IPS-20b (cell line): ENCODE measurements around the gene MAPKBP1.
"Not testable (repeated sequence)": the region's sequence is repeated elsewhere in the genome, so short reads cannot be mapped to it uniquely, and the experiment has no call there.

Experiments used
- H3K27ac ChIP-seq: one replicate; pipeline ENCODE4 v1.5.1; 2013; ENCODE audit warnings: low read length
- H3K27me3 ChIP-seq: 2 replicates; pipeline ENCODE4 v1.6.1; 2013; ENCODE audit warnings: mild to moderate bottlenecking, low read length, inconsistent platforms; ENCODE audit not compliant: insufficient read depth
- H3K36me3 ChIP-seq: 2 replicates; pipeline ENCODE4 v1.6.1; 2013; ENCODE audit warnings: low read depth, mild to moderate bottlenecking, inconsistent platforms, low read length, moderate library complexity; ENCODE audit not compliant: insufficient read depth
- H3K4me1 ChIP-seq: 2 replicates; pipeline ENCODE4 v1.6.1; 2013; ENCODE audit warnings: mild to moderate bottlenecking, control low read depth, inconsistent platforms, low read length, moderate library complexity; ENCODE audit not compliant: insufficient read depth
- H3K4me3 ChIP-seq: 2 replicates; pipeline ENCODE4 v1.5.1; 2013; ENCODE audit warnings: mild to moderate bottlenecking, low read length, inconsistent platforms
- H3K9ac ChIP-seq: 2 replicates; pipeline ENCODE4 v1.6.1; 2013; ENCODE audit warnings: low read depth, mild to moderate bottlenecking, inconsistent platforms, low read length, moderate library complexity
- H3K9me3 ChIP-seq: 2 replicates; pipeline ENCODE4 v1.6.1; 2013; ENCODE audit warnings: mild to moderate bottlenecking, low read depth, low read length, inconsistent platforms; ENCODE audit not compliant: insufficient read depth

Gene MAPKBP1

DNA sequence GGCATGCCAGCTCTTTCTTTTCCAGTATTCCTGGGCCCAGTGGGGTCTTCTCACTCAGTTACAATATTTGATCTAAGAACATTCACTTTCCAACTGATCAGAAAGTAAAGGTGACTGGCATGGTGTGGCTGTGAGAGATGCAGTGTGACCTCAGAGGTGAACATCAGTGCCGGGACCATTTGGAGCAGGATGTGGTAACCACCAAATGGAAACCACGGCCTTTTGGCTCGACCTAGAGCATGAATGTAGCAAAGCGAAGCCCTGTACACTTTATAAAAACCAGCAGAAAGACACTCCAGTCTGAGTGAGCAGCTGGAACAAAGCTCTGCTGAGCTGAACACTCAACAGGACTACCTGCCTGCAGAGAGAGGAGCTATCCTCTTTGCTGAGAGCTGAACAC, 57.0 kb downstream of the MAPKBP1 start:
- H3K9ac ChIP-seq, H3K27ac ChIP-seq, H3K27me3 ChIP-seq, H3K4me3 ChIP-seq, H3K4me1 ChIP-seq, H3K9me3 ChIP-seq: not testable (repeated sequence)
- H3K36me3 ChIP-seq: peaks cover 10% of the 10 kb centered on the region

DNA sequence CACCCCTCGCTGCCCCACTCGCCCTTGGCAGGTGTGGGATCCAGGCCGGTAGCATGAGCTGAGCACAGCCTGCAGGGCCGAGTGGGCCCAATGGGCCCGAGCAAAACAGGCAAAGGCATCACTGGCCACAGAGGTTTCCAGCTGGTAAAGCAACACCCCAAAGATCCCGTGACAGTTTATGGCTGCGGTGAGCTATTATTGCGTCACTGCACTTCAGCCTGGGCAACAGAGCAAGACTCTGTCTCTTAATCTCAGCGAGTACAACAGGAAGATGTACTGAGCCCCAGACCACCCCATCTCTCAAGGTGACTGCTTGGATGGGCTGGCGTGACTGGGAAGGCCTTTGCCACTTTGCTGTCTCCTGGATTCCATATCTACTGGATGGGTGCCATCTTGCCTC, 57.9 kb downstream of the MAPKBP1 start:
- Histone ChIP-seq H3K9ac (no peak overlapping the region), H3K9me3 (no peaks in the 10 kb centered on the region), H3K27ac (no peak overlapping the region), H3K4me1 (0 out of 2 replicates have a peak, but pooled peaks cover 6% of the 10 kb centered on the region), H3K36me3 (peaks cover 10% of the 10 kb centered on the region), H3K4me3 (no peak overlapping the region), H3K27me3 (peaks cover 6% of the 10 kb centered on the region; the same call in 1 of the 2 replicates)

DNA sequence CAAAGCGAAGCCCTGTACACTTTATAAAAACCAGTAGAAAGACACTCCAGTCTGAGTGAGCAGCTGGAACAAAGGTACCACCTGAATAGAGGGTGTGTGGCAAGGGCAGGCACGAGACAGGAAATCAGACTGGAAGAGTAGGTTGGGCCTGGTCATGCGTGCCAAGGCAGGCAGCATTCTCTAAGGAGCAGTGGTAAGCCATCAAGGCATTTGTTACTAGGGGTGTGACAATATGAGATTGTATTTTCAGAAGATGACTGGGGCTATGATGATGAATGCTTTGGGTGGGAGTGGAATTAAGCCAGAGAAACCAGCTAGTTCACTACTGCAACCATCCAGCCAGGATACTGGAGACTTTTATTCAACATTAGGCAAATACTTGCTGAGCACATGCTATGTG, 58.6 kb downstream of the MAPKBP1 start:
- Histone ChIP-seq H3K27me3 (peaks cover 6% of the 10 kb centered on the region; the same call in 1 of the 2 replicates), H3K4me1 (0 out of 2 replicates have a peak, but pooled peaks cover 6% of the 10 kb centered on the region), H3K27ac (no peak overlapping the region), H3K9me3 (no peaks in the 10 kb centered on the region), H3K9ac (no peak overlapping the region), H3K4me3 (no peak overlapping the region), H3K36me3 (peaks cover 10% of the 10 kb centered on the region)

DNA sequence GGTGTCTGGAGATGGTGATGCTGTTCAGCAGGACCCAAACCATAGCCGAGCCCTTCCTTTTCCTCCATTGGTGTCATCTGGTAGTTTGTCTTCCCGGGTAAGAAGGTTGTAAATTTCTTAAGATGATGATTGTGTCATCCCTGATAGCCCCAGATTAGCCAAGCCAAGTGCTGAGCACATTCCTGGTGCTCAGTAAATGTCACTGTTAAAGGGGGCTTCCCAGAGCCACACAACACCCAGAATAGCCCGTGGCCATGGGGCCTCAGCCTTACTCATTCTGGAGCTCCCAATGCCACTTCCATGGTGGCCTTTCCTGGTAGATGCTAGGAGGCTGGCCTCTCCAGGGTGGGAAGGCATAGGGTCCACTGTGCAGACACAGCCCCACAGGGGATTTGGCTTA, 59.8 kb downstream of the MAPKBP1 start:
- no peaks in the 10 kb centered on the region for H3K4me1 ChIP-seq
- no peak overlapping the region for H3K4me3 ChIP-seq
- H3K36me3 ChIP-seq: peaks cover 10% of the 10 kb centered on the region
- no peak overlapping the region for H3K9ac ChIP-seq
- no peaks in the 10 kb centered on the region for H3K27me3 ChIP-seq
- H3K9me3 ChIP-seq: no peaks in the 10 kb centered on the region
- no peak overlapping the region for H3K27ac ChIP-seq

DNA sequence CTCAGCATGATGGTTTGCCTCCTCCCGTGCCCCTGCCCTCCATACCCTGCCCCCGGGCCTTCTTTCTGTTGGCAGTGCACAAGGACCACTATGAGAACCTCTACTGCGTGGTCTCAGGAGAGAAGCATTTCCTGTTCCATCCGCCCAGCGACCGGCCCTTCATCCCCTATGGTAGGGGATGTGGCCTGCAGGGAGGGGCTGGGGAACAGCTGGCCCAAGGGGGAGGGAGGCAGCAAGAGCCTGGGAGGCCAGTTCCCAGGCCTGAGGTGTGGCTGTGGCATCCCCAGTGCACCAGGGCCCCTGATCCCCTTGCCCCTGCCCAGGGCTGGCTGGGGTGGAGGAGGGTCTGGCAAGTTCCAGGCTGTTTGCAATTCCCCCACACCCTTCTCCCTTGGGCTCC, 61.8 kb downstream of the MAPKBP1 start:
- Histone ChIP-seq H3K9me3 (no peaks in the 10 kb centered on the region), H3K4me3 (no peak overlapping the region), H3K4me1 (no peaks in the 10 kb centered on the region), H3K27me3 (no peaks in the 10 kb centered on the region), H3K27ac (no peak overlapping the region), H3K36me3 (peaks cover 10% of the 10 kb centered on the region), H3K9ac (no peak overlapping the region)

DNA sequence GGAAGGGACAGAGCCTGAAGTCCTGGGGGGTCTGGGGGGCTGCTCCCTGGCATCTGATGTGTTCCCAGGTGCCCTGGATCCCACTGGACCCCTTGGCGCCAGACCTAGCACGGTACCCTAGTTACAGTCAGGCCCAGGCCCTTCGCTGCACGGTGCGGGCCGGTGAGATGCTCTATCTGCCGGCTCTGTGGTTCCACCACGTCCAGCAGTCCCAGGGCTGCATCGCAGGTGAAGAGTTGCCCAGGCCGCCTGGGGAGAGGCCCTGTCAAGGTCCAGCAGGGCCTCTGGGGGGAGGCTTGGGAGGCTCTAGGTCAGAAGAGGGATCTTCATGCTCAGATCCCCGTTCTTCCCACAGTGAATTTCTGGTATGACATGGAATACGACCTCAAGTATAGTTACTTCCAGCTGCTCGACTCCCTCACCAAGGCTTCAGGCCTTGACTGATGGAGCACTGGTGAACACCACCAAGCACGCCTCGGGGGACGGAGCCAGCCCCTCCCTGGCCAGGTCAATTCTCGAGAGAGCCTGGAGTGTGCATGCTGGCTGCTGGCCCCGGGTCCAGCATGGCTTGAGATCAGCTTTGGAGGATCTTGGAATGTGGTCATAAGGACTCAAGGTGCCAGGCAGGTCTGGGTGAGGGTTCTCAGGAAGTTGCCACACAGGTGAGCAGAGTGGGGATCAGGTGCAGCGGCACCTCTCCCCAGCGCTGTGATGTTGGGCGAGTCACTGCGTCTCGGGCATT, 62.6 kb downstream of the MAPKBP1 start:
- H3K27me3 ChIP-seq: no peaks in the 10 kb centered on the region
- H3K27ac ChIP-seq: no peak overlapping the region
- no peak overlapping the region for H3K4me3 ChIP-seq
- no peak overlapping the region for H3K9ac ChIP-seq
- no peaks in the 10 kb centered on the region for H3K4me1 ChIP-seq
- H3K36me3 ChIP-seq: peaks cover 6% of the 10 kb centered on the region
- H3K9me3 ChIP-seq: no peaks in the 10 kb centered on the region

DNA sequence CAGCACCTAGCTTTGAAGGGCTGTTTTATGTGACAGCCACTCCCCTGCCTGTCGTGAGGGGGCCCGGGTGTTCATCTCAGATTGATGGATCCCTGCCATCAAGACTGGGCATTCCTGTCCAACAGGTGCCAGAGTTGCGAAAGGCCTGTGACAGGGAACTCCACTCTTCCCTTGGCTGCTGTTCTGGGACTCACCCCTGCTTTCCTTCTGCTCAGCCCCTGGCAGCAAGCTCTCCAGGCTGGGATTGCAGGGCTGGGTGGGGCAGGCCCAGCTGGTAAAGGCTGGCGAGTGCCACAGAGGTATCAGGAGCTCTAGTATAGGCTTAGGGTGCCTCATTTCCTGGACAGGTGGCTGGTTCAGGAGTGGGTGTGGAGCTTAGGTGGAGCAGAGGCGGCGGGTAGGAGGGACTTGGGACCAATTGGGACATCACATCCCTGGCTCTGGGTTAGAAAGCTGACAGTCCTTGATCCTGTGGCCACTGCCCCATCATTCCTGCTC, 64.2 kb downstream of the MAPKBP1 start, which contains the start of gene PLA2G4B:
TSS of gene PLA2G4B (plus strand) at position 448 of the 498 bp plus-strand sequence. CDS start 67 bp downstream, outside the sequence.
- Histone ChIP-seq H3K9ac (no peak within 1 kb of the TSS), H3K9me3 (no peaks in the 10 kb centered on the region), H3K4me3 (no peak within 1 kb of the TSS), H3K4me1 (no peaks in the 10 kb centered on the region), H3K36me3 (no peaks in the 10 kb centered on the region), H3K27me3 (no peaks in the 10 kb centered on the region), H3K27ac (no peak within 1 kb of the TSS)

DNA sequence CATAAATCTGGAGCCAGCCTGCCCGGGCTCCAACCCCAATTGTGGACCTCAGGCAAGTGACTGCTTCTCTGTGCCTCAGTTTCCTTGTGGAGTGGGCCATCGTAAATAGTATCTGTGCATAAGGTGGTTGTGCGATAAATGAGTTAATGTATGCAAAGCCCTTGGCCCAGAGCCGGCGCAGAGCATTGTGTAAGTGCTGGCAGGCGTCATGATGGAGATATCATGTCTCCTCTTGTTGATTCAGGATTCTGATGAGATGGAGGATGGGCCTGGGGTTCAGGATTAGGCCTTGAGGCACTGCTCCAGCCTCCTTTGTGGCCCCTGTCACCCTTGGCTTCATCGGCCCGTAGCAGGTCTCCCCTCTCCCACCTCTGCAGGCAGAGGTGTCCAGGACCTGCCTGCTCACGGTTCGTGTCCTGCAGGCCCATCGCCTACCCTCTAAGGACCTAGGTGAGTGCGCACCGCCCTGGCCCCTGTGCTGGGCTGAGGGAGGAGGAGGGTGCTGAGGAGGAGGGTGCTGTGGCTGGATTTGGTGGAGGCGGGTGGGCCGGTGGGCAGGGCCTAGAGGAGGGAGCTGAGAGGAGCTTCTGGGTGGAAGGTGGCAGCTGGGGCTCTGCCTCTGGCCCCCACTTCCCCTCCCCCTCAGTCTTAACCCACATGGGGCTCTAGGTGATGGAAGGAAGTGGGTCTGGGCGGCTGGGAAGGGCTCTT, 65.7 kb downstream of the MAPKBP1 start:
- Histone ChIP-seq H3K9me3 (no peaks in the 10 kb centered on the region), H3K36me3 (no peaks in the 10 kb centered on the region), H3K27me3 (no peaks in the 10 kb centered on the region), H3K4me1 (no peaks in the 10 kb centered on the region), H3K4me3 (no peak overlapping the region), H3K27ac (no peak overlapping the region), H3K9ac (no peak overlapping the region)

DNA sequence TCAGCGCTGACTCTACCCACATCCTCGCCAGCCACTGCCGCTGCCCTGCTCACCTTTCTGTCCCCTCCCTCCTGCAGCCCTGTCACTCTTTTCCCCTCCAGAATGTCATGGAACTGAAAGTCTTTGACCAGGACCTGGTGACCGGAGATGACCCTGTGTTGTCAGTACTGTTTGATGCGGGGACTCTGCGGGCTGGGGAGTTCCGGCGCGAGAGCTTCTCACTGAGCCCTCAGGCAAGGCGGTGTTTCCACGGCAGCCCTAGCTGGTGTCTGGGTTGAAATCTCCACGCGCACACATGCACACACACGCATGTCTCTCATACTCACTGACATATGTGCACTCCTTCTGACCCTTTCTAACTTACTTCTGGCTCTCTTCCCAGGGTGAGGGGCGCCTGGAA, 66.4 kb downstream of the MAPKBP1 start:
- no peaks in the 10 kb centered on the region for H3K9me3 ChIP-seq
- H3K27ac ChIP-seq: no peak overlapping the region
- no peak overlapping the region for H3K4me3 ChIP-seq
- H3K36me3 ChIP-seq: no peaks in the 10 kb centered on the region
- H3K27me3 ChIP-seq: no peaks in the 10 kb centered on the region
- H3K9ac ChIP-seq: no peak overlapping the region
- no peaks in the 10 kb centered on the region for H3K4me1 ChIP-seq

DNA sequence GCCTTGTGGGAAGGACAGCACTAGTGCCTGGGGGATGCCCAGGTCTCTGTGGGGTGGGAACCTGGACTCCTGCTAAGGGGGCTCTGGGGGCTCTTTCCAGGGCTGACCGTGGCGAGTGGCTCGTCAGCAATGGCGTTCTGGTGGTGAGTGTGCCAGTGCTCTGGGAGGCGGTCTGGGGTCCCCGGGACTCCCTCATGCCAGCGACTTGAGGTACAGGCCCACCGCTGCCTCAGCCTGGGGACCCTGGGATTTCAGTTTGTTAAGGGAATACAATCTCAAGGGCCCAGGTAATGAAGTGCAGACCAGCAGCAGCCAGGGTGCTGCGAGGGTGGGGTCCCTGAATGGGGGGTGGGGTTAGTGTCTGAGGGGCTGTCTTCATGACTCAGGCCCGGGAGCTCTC, 66.8 kb downstream of the MAPKBP1 start:
- Histone ChIP-seq H3K27ac (no peak overlapping the region), H3K4me1 (no peaks in the 10 kb centered on the region), H3K4me3 (no peak overlapping the region), H3K9me3 (no peaks in the 10 kb centered on the region), H3K9ac (no peak overlapping the region), H3K27me3 (no peaks in the 10 kb centered on the region), H3K36me3 (no peaks in the 10 kb centered on the region)

DNA sequence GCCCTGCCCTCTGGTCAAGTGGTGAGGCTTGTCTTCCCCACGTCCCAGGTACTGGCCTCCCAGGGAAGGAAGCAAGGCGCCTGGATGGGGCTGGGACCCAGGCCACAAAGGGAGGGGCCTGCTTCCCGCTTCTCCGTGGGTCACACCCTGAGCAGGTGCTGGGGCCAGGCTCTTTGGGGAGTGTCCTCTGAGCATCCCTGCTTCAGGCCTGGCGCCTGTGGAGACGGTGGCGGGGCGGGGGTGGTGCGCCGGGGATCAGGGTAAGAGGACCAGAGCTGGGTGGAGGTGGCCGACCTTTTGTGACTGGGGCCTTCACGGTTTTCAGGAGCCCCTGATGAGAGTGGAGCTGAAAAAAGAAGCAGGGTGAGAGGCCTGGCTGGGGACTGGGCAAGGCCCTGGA, 67.9 kb downstream of the MAPKBP1 start:
- no peak overlapping the region for H3K9ac ChIP-seq
- H3K27ac ChIP-seq: no peak overlapping the region
- no peak overlapping the region for H3K4me3 ChIP-seq
- H3K4me1 ChIP-seq: no peaks in the 10 kb centered on the region
- no peaks in the 10 kb centered on the region for H3K9me3 ChIP-seq
- no peaks in the 10 kb centered on the region for H3K27me3 ChIP-seq
- peaks cover 10% of the 10 kb centered on the region for H3K36me3 ChIP-seq

DNA sequence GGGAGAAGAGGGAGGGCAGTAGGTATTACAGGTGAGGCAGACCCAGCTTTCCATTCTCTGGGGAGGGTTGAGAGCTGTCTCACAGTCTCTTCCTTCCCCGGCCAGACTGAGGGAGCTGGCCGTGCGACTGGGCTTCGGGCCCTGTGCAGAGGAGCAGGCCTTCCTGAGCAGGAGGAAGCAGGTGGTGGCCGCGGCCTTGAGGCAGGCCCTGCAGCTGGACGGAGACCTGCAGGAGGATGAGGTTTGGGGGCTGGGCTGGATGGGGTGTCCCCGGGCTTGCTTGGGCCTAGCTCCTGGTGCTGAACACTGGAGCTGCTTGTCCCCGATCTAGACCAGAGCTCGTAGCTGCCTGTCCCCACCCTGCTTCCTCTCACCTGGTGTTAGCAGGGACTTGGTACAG, 69.3 kb downstream of the MAPKBP1 start:
- Histone ChIP-seq H3K4me3 (no peak overlapping the region), H3K9ac (no peak overlapping the region), H3K4me1 (no peaks in the 10 kb centered on the region), H3K27ac (no peak overlapping the region), H3K9me3 (no peaks in the 10 kb centered on the region), H3K27me3 (no peaks in the 10 kb centered on the region), H3K36me3 (peaks cover 22% of the 10 kb centered on the region)
